KMS-11 (cell line): ENCODE data around the gene FAM83F.

Experiments used
- H2AFZ ChIP-seq: fragments of 200-600 bp; sonication (generic); 2 replicates; pipeline ENCODE4 v1.6.1; 2016; ENCODE audit warnings: antibody characterized with exemption, mixed run types, low read depth
- H3K27ac ChIP-seq: fragments of 200-600 bp; sonication (generic); 2 replicates; pipeline ENCODE4 v1.6.1; 2016; ENCODE audit warnings: mild to moderate bottlenecking, mixed run types
- H3K27me3 ChIP-seq: fragments of 200-600 bp; sonication (generic); 2 replicates; pipeline ENCODE4 v1.6.1; 2017; ENCODE audit warnings: mild to moderate bottlenecking, low read depth, mixed run types, moderate library complexity; ENCODE audit not compliant: insufficient read depth
- H3K36me3 ChIP-seq: fragments of 200-600 bp; sonication (generic); 2 replicates; pipeline ENCODE4 v1.6.1; 2017; ENCODE audit warnings: mild to moderate bottlenecking, mixed run types; ENCODE audit not compliant: insufficient read depth
- H3K4me1 ChIP-seq: fragments of 200-600 bp; sonication (generic); 2 replicates; pipeline ENCODE4 v1.6.1; 2016; ENCODE audit warnings: mild to moderate bottlenecking, low read depth, mixed run types; ENCODE audit not compliant: poor library complexity, severe bottlenecking
- H3K4me2 ChIP-seq: fragments of 200-600 bp; sonication (generic); 2 replicates; pipeline ENCODE4 v1.7.0; 2016; ENCODE audit warnings: mild to moderate bottlenecking, mixed run types
- H3K4me3 ChIP-seq: fragments of 200-600 bp; sonication (generic); IDR thresholded peaks from 2 replicates; pipeline ENCODE4 v1.6.1; 2017; ENCODE audit warnings: low read depth, low read length, mixed read lengths; ENCODE audit not compliant: insufficient read depth
- H3K79me2 ChIP-seq: fragments of 200-600 bp; sonication (generic); 2 replicates; pipeline ENCODE4 v1.6.1; 2016; ENCODE audit warnings: low read depth, mixed run types; ENCODE audit not compliant: insufficient read depth
- H3K9ac ChIP-seq: fragments of 200-600 bp; sonication (generic); 2 replicates; pipeline ENCODE4 v1.6.1; 2016; ENCODE audit warnings: mild to moderate bottlenecking, mixed run types
- H4K20me1 ChIP-seq: fragments of 200-600 bp; sonication (generic); 2 replicates; pipeline ENCODE4 v1.6.1; 2016; ENCODE audit warnings: mild to moderate bottlenecking, mixed run types; ENCODE audit not compliant: insufficient read depth
- TF ChIP-seq, protein P1 (sequence below): fragments of 200-600 bp; sonication (generic); conservative IDR thresholded peaks from 2 replicates; pipeline ENCODE4 v1.6.1; 2017; ENCODE audit warnings: low read depth, mild to moderate bottlenecking, antibody characterized with exemption, low read length, moderate library complexity, mixed read lengths

Gene FAM83F

DNA sequence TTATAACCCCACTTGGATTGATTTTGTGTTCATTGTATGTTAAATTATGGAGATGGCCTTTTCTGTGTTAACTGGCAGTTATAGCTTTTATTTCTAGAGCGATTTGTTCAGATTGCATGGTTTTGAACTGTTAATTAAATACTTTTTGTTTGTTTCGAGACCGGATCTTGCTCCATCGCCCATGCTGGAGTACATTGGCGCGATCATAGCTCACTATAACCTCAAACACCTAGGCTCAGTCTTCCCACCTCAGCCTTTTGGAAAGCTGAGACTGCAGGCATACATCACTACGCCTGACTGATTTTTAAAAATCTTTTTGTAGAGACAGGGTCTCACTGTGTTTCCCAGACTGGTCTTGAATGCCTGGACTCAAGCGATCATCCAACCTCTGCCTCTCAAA lies 77.0 kb downstream of the FAM83F start:
- Histone ChIP-seq H3K27me3 (no peaks in the 10 kb centered on the region), H3K4me3 (no peak overlapping the region), H2AFZ (no peak overlapping the region), H3K4me1 (peaks cover 12% of the 10 kb centered on the region), H3K9ac (no peak overlapping the region), H3K79me2 (no peaks in the 10 kb centered on the region), H3K4me2 (no peak overlapping the region), H3K36me3 (no peaks in the 10 kb centered on the region), H3K27ac (no peak overlapping the region), H4K20me1 (no peaks in the 10 kb centered on the region)
- TF ChIP-seq, protein P1, sequence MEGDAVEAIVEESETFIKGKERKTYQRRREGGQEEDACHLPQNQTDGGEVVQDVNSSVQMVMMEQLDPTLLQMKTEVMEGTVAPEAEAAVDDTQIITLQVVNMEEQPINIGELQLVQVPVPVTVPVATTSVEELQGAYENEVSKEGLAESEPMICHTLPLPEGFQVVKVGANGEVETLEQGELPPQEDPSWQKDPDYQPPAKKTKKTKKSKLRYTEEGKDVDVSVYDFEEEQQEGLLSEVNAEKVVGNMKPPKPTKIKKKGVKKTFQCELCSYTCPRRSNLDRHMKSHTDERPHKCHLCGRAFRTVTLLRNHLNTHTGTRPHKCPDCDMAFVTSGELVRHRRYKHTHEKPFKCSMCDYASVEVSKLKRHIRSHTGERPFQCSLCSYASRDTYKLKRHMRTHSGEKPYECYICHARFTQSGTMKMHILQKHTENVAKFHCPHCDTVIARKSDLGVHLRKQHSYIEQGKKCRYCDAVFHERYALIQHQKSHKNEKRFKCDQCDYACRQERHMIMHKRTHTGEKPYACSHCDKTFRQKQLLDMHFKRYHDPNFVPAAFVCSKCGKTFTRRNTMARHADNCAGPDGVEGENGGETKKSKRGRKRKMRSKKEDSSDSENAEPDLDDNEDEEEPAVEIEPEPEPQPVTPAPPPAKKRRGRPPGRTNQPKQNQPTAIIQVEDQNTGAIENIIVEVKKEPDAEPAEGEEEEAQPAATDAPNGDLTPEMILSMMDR = no peak

DNA sequence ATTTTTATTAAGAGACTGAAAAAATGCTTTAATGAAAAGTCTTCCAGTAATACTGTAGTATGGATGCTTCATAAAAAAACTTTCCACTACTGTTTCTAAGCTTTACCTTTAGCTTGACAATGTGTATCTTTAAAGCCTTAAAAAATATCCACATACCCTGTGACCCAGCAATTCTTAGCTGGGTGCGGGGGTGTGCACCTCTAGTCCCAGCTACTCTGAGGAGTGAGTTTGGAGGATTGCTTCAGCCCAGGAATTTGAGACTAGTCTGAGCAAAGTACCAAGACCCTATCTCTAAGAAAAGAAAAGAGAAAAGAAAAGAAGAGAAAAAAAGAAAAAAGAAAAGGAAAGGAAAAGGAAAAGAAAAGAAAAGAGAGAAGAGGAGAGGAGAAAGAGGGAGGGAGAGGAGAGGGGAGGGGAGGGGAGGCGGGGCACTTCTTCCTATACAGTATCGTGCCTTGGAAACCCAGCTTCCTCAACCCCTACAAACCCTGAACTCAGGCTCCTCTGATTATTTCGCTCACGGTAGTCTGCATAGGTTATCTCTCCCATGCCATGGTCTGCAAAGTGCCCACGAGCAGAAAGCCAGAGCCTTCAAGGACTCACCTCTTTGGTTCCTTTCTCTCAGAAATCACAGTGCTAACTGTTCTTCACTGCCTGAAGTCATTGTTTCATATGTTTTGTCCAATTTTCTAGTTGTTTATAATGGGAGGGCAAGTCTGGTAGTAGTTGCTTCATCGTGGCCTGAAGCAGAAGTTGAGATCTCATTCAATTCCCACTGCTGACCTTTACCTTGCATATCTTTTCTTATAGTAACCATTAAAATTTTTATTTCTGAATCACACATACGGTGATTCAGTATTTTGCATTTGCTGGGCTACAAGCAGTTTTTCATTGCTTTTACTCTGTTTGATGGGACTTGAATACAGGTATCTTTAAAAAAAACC lies 82.2 kb downstream of the FAM83F start:
- TF ChIP-seq, protein P1 = no peak
- H2AFZ ChIP-seq = no peak overlapping the region
- no peak overlapping the region for H3K4me2 ChIP-seq
- no peaks in the 10 kb centered on the region for H3K36me3 ChIP-seq
- H4K20me1 ChIP-seq = no peaks in the 10 kb centered on the region
- no peak overlapping the region for H3K9ac ChIP-seq
- H3K27me3 ChIP-seq = no peaks in the 10 kb centered on the region
- no peaks in the 10 kb centered on the region for H3K4me1 ChIP-seq
- no peaks in the 10 kb centered on the region for H3K79me2 ChIP-seq
- no peak overlapping the region for H3K4me3 ChIP-seq
- no peak overlapping the region for H3K27ac ChIP-seq

DNA sequence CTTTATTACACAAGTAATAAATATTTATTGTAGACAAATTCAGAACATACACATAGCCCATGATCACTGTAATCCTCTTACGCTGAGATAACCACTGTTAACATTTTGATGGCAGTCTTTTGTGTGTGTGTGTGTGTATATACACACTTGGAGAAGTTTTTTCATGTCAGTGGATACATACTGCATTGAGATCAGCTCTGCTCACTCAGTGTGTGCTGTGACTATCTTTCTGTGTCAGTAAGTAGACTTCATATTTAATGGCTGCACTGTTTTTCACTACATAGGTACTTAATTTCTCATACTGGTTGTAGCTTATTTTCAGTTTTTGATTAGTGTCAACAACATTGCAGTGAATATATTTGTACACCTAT lies 82.9 kb downstream of the FAM83F start:
- no peaks in the 10 kb centered on the region; the same call in 1 of the 2 replicates for H3K79me2 ChIP-seq
- H3K27ac ChIP-seq = no peak overlapping the region
- H3K4me3 ChIP-seq = no peak overlapping the region
- H3K4me1 ChIP-seq = no peaks in the 10 kb centered on the region
- no peaks in the 10 kb centered on the region for H3K36me3 ChIP-seq
- H4K20me1 ChIP-seq = no peaks in the 10 kb centered on the region
- H2AFZ ChIP-seq = no peak overlapping the region
- TF ChIP-seq, protein P1 = no peak
- H3K4me2 ChIP-seq = no peak overlapping the region
- H3K27me3 ChIP-seq = no peaks in the 10 kb centered on the region
- no peak overlapping the region for H3K9ac ChIP-seq

DNA sequence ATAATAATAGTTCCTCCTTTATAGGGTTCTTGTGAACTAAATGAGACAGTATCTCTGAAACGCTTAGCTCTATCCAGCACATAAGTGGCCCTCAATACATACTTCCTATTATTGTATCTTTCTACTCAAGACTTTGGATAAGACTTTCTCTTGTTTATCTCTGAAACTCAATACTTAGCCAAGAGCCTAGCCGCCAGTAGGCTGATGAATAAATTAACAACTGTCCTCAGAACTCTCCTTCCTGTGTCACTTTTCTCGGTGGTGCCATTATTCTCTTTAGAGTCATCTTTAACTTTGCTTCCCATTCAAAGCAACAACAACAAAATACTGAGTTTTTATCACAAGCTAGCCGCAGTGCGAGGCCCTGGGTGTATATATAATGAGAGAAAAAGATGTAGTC lies 86.9 kb downstream of the FAM83F start:
- H3K79me2 ChIP-seq = no peaks in the 10 kb centered on the region; the same call in 1 of the 2 replicates

More for the DNA sequence above, 86.9 kb downstream of the FAM83F start:
- no peak overlapping the region for H2AFZ ChIP-seq
- no peak overlapping the region for H3K9ac ChIP-seq
- no peak overlapping the region for H3K4me2 ChIP-seq
- no peaks in the 10 kb centered on the region for H4K20me1 ChIP-seq
- TF ChIP-seq, protein P1 = no peak
- H3K36me3 ChIP-seq = no peaks in the 10 kb centered on the region
- no peaks in the 10 kb centered on the region for H3K27me3 ChIP-seq
- no peak overlapping the region for H3K27ac ChIP-seq
- H3K4me1 ChIP-seq = no peaks in the 10 kb centered on the region
- no peak overlapping the region for H3K4me3 ChIP-seq
